HL-60 (cell line): ENCODE measurements around the gene NUP62.

ENCODE experiments used
- GABPA ChIP-seq: IDR thresholded peaks from 2 replicates; pipeline ENCODE4 v1.6.1; 2012; ENCODE audit warnings: low read depth
- POLR2AphosphoS5 ChIP-seq: IDR thresholded peaks from 2 replicates; pipeline ENCODE4 v1.6.1; 2012; ENCODE audit warnings: low read depth
- SPI1 ChIP-seq: IDR thresholded peaks from 2 replicates; pipeline ENCODE4 v1.6.1; 2012; ENCODE audit warnings: low read depth, mild to moderate bottlenecking, borderline replicate concordance
- TF ChIP-seq, protein P1 (sequence below): IDR thresholded peaks from one replicate; pipeline ENCODE4 v1.5.1; 2011; ENCODE audit warnings: low read length, control low read depth, inconsistent platforms; ENCODE audit not compliant: insufficient read depth
- TF ChIP-seq, protein P2 (sequence below): IDR thresholded peaks from 2 replicates; pipeline ENCODE4 v1.6.1; 2012; ENCODE audit warnings: low read depth; ENCODE audit not compliant: insufficient replicate concordance

DNA sequence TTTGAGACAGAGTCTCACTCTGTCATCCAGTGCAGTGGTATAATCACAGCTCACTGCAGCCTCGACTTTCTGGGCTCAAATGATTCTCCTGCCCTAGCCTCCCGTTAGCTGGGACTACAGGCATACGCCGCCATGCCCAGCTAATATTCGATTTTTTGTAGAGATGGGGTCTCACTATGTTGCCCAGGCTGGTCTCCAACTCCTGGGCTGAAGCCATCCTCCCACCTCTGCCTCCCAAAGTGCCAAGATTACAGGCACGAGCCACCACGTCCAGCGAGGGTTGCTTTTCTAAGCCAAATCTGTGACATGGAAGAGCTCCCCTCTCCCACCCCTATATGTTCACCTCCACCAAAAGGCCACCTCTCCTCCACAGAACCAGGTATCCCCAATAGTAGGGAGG, 11.2 kb downstream of the NUP62 start:
- TF ChIP-seq POLR2AphosphoS5 (no peak), SPI1 (no peak), GABPA (no peak)
- TF ChIP-seq, protein P1, sequence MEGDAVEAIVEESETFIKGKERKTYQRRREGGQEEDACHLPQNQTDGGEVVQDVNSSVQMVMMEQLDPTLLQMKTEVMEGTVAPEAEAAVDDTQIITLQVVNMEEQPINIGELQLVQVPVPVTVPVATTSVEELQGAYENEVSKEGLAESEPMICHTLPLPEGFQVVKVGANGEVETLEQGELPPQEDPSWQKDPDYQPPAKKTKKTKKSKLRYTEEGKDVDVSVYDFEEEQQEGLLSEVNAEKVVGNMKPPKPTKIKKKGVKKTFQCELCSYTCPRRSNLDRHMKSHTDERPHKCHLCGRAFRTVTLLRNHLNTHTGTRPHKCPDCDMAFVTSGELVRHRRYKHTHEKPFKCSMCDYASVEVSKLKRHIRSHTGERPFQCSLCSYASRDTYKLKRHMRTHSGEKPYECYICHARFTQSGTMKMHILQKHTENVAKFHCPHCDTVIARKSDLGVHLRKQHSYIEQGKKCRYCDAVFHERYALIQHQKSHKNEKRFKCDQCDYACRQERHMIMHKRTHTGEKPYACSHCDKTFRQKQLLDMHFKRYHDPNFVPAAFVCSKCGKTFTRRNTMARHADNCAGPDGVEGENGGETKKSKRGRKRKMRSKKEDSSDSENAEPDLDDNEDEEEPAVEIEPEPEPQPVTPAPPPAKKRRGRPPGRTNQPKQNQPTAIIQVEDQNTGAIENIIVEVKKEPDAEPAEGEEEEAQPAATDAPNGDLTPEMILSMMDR, result no peak
- TF ChIP-seq, protein P2, sequence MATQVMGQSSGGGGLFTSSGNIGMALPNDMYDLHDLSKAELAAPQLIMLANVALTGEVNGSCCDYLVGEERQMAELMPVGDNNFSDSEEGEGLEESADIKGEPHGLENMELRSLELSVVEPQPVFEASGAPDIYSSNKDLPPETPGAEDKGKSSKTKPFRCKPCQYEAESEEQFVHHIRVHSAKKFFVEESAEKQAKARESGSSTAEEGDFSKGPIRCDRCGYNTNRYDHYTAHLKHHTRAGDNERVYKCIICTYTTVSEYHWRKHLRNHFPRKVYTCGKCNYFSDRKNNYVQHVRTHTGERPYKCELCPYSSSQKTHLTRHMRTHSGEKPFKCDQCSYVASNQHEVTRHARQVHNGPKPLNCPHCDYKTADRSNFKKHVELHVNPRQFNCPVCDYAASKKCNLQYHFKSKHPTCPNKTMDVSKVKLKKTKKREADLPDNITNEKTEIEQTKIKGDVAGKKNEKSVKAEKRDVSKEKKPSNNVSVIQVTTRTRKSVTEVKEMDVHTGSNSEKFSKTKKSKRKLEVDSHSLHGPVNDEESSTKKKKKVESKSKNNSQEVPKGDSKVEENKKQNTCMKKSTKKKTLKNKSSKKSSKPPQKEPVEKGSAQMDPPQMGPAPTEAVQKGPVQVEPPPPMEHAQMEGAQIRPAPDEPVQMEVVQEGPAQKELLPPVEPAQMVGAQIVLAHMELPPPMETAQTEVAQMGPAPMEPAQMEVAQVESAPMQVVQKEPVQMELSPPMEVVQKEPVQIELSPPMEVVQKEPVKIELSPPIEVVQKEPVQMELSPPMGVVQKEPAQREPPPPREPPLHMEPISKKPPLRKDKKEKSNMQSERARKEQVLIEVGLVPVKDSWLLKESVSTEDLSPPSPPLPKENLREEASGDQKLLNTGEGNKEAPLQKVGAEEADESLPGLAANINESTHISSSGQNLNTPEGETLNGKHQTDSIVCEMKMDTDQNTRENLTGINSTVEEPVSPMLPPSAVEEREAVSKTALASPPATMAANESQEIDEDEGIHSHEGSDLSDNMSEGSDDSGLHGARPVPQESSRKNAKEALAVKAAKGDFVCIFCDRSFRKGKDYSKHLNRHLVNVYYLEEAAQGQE, result no peak
